ENCODE results near the gene RAB1B.
"Not testable (repeated sequence)": the region's sequence is repeated elsewhere in the genome, so short reads cannot be mapped to it uniquely, and the experiment has no call there.

RAB1B gene

GRCh38 chr11:66316849-66317251, 48.4 kb downstream of the RAB1B start, which contains the start of gene CD248:
TSS of gene CD248 (minus strand) at chr11:66317044. CDS start at chr11:66317027, 17 bp downstream.
- DNase-seq (ENCODE audit: extremely low read depth, insufficient read length), result no peak
- TF ChIP-seq CTCF (IDR thresholded peaks at IDR 0.05; ENCODE audit: insufficient read depth, low read length, poor library complexity, severe bottlenecking), result no peak
- no peaks in the 10 kb centered on the region for H3K36me3 ChIP-seq (ENCODE audit: control insufficient read depth, insufficient read depth, low read length)
- no peak within 1 kb of the TSS for H3K4me3 ChIP-seq (replicated peaks; ENCODE audit: low read depth, low read length)
- no peaks in the 10 kb centered on the region; the same call in 1 of the 2 replicates for H3K27me3 ChIP-seq (replicated peaks; ENCODE audit: control insufficient read depth, insufficient read depth, low read length)

GRCh38 chr11:66317322-66317722, 48.9 kb downstream of the RAB1B start:
- no peaks in the 10 kb centered on the region for H3K36me3 ChIP-seq (ENCODE audit: control insufficient read depth, insufficient read depth, low read length)
- no peak overlapping the region for H3K4me3 ChIP-seq (replicated peaks; ENCODE audit: low read depth, low read length)
- no peak for TF ChIP-seq CTCF (IDR thresholded peaks at IDR 0.05; ENCODE audit: insufficient read depth, low read length, poor library complexity, severe bottlenecking)
- H3K27me3 ChIP-seq (replicated peaks; ENCODE audit: control insufficient read depth, insufficient read depth, low read length), result no peaks in the 10 kb centered on the region; the same call in 1 of the 2 replicates
- no peak for DNase-seq (ENCODE audit: extremely low read depth, insufficient read length)

- no peak for TF ChIP-seq CTCF (IDR thresholded peaks at IDR 0.05; ENCODE audit: insufficient read depth, low read length, poor library complexity, severe bottlenecking)
- Histone ChIP-seq H3K4me3 (replicated peaks; ENCODE audit: low read depth, low read length) (no peak overlapping the region), H3K27me3 (replicated peaks; ENCODE audit: control insufficient read depth, insufficient read depth, low read length) (no peaks in the 10 kb centered on the region; the same call in 1 of the 2 replicates), H3K36me3 (ENCODE audit: control insufficient read depth, insufficient read depth, low read length) (no peaks in the 10 kb centered on the region)
- peak; percentile 81 for DNase-seq (ENCODE audit: extremely low read depth, insufficient read length)
These were observed 49.5 kb downstream of the RAB1B start for GRCh38 chr11:66317723-66318599.

GRCh38 chr11:66318600-66318970, 50.1 kb downstream of the RAB1B start:
- TF ChIP-seq CTCF (IDR thresholded peaks at IDR 0.05; ENCODE audit: insufficient read depth, low read length, poor library complexity, severe bottlenecking), result no peak
- H3K27me3 ChIP-seq (replicated peaks; ENCODE audit: control insufficient read depth, insufficient read depth, low read length), result no peaks in the 10 kb centered on the region; the same call in 1 of the 2 replicates
- no peaks in the 10 kb centered on the region for H3K36me3 ChIP-seq (ENCODE audit: control insufficient read depth, insufficient read depth, low read length)
- no peak overlapping the region for H3K4me3 ChIP-seq (replicated peaks; ENCODE audit: low read depth, low read length)
- DNase-seq (ENCODE audit: extremely low read depth, insufficient read length), result no peak

GRCh38 chr11:66320289-66320688, 51.9 kb downstream of the RAB1B start:
- H3K36me3 ChIP-seq (ENCODE audit: control insufficient read depth, insufficient read depth, low read length); H3K4me3 ChIP-seq (replicated peaks; ENCODE audit: low read depth, low read length); DNase-seq (ENCODE audit: extremely low read depth, insufficient read length); H3K27me3 ChIP-seq (replicated peaks; ENCODE audit: control insufficient read depth, insufficient read depth, low read length): not testable (repeated sequence)

- H3K36me3 ChIP-seq (ENCODE audit: control insufficient read depth, insufficient read depth, low read length); H3K4me3 ChIP-seq (replicated peaks; ENCODE audit: low read depth, low read length); H3K27me3 ChIP-seq (replicated peaks; ENCODE audit: control insufficient read depth, insufficient read depth, low read length); DNase-seq (ENCODE audit: extremely low read depth, insufficient read length): not testable (repeated sequence)
These were observed 52.3 kb downstream of the RAB1B start for GRCh38 chr11:66320748-66321147.

Measured in GM06990 (cell line).